Adrenal gland (tissue), 12 donors: Measurements from ENCODE around the gene CACNG5. TPM values are rescaled to one million over a fixed set of nuclear protein-coding genes. Genes with fewer than 3 reads are reported as not detected.

Source experiments
- DNase-seq, 7 donors: peaks; one replicate each; pipeline ENCODE4 v3.0.0-alpha.2; 2019 to 2020
- H3K27ac ChIP-seq, 5 donors: fragments of 200-600 bp; sonication (generic) in 4 of 5; 1 replicate in 3 of 5; 2 replicates in 2 of 5; pipeline versions ENCODE4 v1.5.1 to v1.8.0; 2016 to 2020; ENCODE audit warnings: mild to moderate bottlenecking in 1 of 5
- H3K27me3 ChIP-seq: fragments of 200-600 bp; 2 replicates; pipeline ENCODE4 v1.8.0; 2021
- H3K36me3 ChIP-seq, 2 donors: fragments of 200-600 bp; replicated peaks in 1 of 2; 1 replicate in 1 of 2; 2 replicates in 1 of 2; pipeline versions ENCODE4 v1.5.1 to v1.8.0; 2018 to 2022
- H3K4me1 ChIP-seq, 2 donors: fragments of 200-600 bp; replicated peaks in 1 of 2; 1 replicate in 1 of 2; 2 replicates in 1 of 2; pipeline versions ENCODE4 v1.5.1 to v1.8.0; 2018 to 2021
- H3K4me3 ChIP-seq, 4 donors: fragments of 200-600 bp; sonication (generic) in 3 of 4; one replicate each; pipeline ENCODE4 v1.5.1; 2016 to 2018
- H3K9me3 ChIP-seq, 3 donors: fragments of 200-600 bp; sonication (generic) in 1 of 3; replicated peaks in 1 of 3; 1 replicate in 2 of 3; 2 replicates in 1 of 3; pipeline versions ENCODE4 v1.5.1 to v1.8.0; 2016 to 2021
- CTCF ChIP-seq, 6 experiments: fragments of 450-650 bp in 4 of 6; fragments of 200-600 bp in 2 of 6; sonication (generic) in 1 of 6; IDR thresholded peaks; 1 replicate in 5 of 6; 2 replicates in 1 of 6; pipeline versions ENCODE4 v1.5.1 to v1.8.0; 2016 to 2021; ENCODE audit warnings: antibody characterized with exemption in 6 of 6, mild to moderate bottlenecking in 2 of 6, moderate library complexity in 1 of 6
- POLR2A ChIP-seq, 2 donors: fragments of 450-650 bp; IDR thresholded peaks; one replicate each; pipeline ENCODE4 v1.6.1; 2017; ENCODE audit warnings: antibody characterized with exemption in 2 of 2, mild to moderate bottlenecking in 2 of 2, moderate library complexity in 1 of 2
- WGBS, 4 donors: extraction: QIAGEN DNeasy Blood & Tissue Kit in 2 of 4; methylation state at CpG; one replicate each; pipeline versions ENCODE4 v1.1.5 to v1.1.7; 2013 to 2017; 5-methylcytosine and 5-hydroxymethylcytosine counted together
- intact Hi-C, 2 donors: fragments of 100-400 bp; cut with DNase I; formaldehyde crosslinking; loops; one replicate each; pipeline versions ENCODE4 v1.14.1 to v1.15.0; 2022 to 2023
- polyA plus RNA-seq, 3 donors: library from polyadenylated mRNA; stranded (reverse); fragments of 200-250 nt in 2 of 3; fragments of 350-450 nt in 1 of 3; fragmentation: Illumina TruSeq in 1 of 3; extraction: RNeasy Lipid Tissue Mini Kit (QIAGEN cat#74804) in 1 of 3; gene quantifications; one replicate each; pipeline ENCODE4 v1.2.3, GENCODE V29; 2013 to 2014
- total RNA-seq, 9 donors: library from RNA; depleted of rRNA in 4 of 9; stranded (reverse); fragments of >200 nt in 4 of 9; fragments of 120-200 nt in 1 of 9; fragmentation: NEBNext Ultra II Directional in 1 of 9; extraction: Animal tissue kit (Norgen Biotek cat#: 25700) in 1 of 9; gene quantifications; one replicate each; pipeline versions ENCODE4 v1.1.0 to v1.2.4, GENCODE V29; 2013 to 2023
- donor health status: healthy with polysubstance abuse.
- donor health status: Bipolar disorder and iron deficiency.
- donor health status: DM: yes; HTN: yes; CAD: no.
- donor health status: DM: no; HTN: no; CAD: no.
- donor health status: DM: no; HTN: no; CAD: no.
- donor health status: DM: yes; HTN: yes; CAD: no.

CACNG5 gene
- total and polyA plus RNA-seq, 12 donors: not detected

- H3K27me3 ChIP-seq: no peaks in the 10 kb centered on the region
Measured at GRCh38 chr17:66841328-66841727, 6.4 kb downstream of the CACNG5 start.

GRCh38 chr17:66841744-66842143, 6.8 kb downstream of the CACNG5 start:
- H3K4me3 ChIP-seq: no peak overlapping the region
- H3K9me3 ChIP-seq: no peaks in the 10 kb centered on the region
- whole genome bisulfite sequencing, 4 donors: 71 to 90% (median 73%) methylated on average over 4 of the region's 4 CpGs
- TF ChIP-seq POLR2A (IDR thresholded peaks at IDR 0.05): no peak
- no peak for TF ChIP-seq CTCF (IDR thresholded peaks at IDR 0.05)
- H3K4me1 ChIP-seq: no peaks in the 10 kb centered on the region
- intact Hi-C loops: no loop called here
- no peak for DNase-seq
- H3K36me3 ChIP-seq: no peaks in the 10 kb centered on the region
- H3K27ac ChIP-seq: no peak overlapping the region
- H3K27me3 ChIP-seq: no peaks in the 10 kb centered on the region

More at GRCh38 chr17:66841328-66841727, 6.4 kb downstream of the CACNG5 start:
- intact Hi-C loops: no loop called here
- Histone ChIP-seq H3K36me3 (no peaks in the 10 kb centered on the region), H3K4me1 (no peaks in the 10 kb centered on the region), H3K27ac (no peak overlapping the region), H3K4me3 (no peak overlapping the region), H3K9me3 (no peaks in the 10 kb centered on the region)
- 25 to 69% (median 55%) methylated on average over 1 to 4 of the region's 4 CpGs for WGBS, 4 donors
- TF ChIP-seq CTCF (IDR thresholded peaks at IDR 0.05) (no peak), POLR2A (IDR thresholded peaks at IDR 0.05) (no peak)
- peak in 1 of 7 donors; percentile 10 for DNase-seq

- H3K4me1 ChIP-seq: no peaks in the 10 kb centered on the region
- peak in 1 of 7 donors; percentile 9 for DNase-seq
- H3K27ac ChIP-seq: no peak overlapping the region
- TF ChIP-seq CTCF (IDR thresholded peaks at IDR 0.05): no peak
- no peak for TF ChIP-seq POLR2A (IDR thresholded peaks at IDR 0.05)
- H3K4me3 ChIP-seq: no peak overlapping the region
- H3K9me3 ChIP-seq: no peaks in the 10 kb centered on the region
- intact Hi-C loops: no loop called here
- H3K36me3 ChIP-seq: no peaks in the 10 kb centered on the region
- H3K27me3 ChIP-seq: no peaks in the 10 kb centered on the region
- WGBS, 4 donors: 73 to 83% (median 77%) methylated on average over 5 of the region's 5 CpGs
Measured at GRCh38 chr17:66842505-66842904, 7.6 kb downstream of the CACNG5 start.

- DNase-seq: no peak
- 90 to 98% (median 93%) methylated on average over 3 of the region's 3 CpGs for WGBS, 4 donors
- intact Hi-C loops: no loop called here
- Histone ChIP-seq H3K4me3 (no peak overlapping the region), H3K9me3 (no peaks in the 10 kb centered on the region), H3K36me3 (no peaks in the 10 kb centered on the region), H3K4me1 (no peaks in the 10 kb centered on the region), H3K27me3 (no peaks in the 10 kb centered on the region), H3K27ac (no peak overlapping the region)
- TF ChIP-seq CTCF (IDR thresholded peaks at IDR 0.05): no peak
- no peak for TF ChIP-seq POLR2A (IDR thresholded peaks at IDR 0.05)
Measured at GRCh38 chr17:66842959-66843358, 8.0 kb downstream of the CACNG5 start.
